ENCODE results near the gene MYBPH.

MYBPH gene

GRCh38 chr1:203127666-203128430 is 47.8 kb downstream of the MYBPH start, which contains the start of gene ADORA1:
Gene ADORA1 (plus strand): TSS chr1:203127726. CDS start chr1:203128842, 1,116 bp downstream.
- DNase-seq = peak; percentile 28

- no peak for DNase-seq
Observed at GRCh38 chr1:203126866-203127665, 48.6 kb downstream of the MYBPH start.

- DNase-seq = no peak
Observed at GRCh38 chr1:203126151-203126865, 49.3 kb downstream of the MYBPH start.

GRCh38 chr1:203124546-203125317 is 50.9 kb downstream of the MYBPH start:
- DNase-seq = peak; percentile 25

- no peak for DNase-seq
Observed at GRCh38 chr1:203124011-203124410, 51.6 kb downstream of the MYBPH start.

GRCh38 chr1:203122159-203122558 is 53.5 kb downstream of the MYBPH start:
- no peak for DNase-seq

GRCh38 chr1:203121186-203122015 is 54.2 kb downstream of the MYBPH start:
- no peak for DNase-seq

GRCh38 chr1:203120325-203121153 is 55.1 kb downstream of the MYBPH start:
- no peak for DNase-seq

Measured in NCI-H1105 treated with DMSO at 0.1 percent for 48 hours (cell line).